ENCODE data around the gene HPS5.

Gene HPS5

DNA sequence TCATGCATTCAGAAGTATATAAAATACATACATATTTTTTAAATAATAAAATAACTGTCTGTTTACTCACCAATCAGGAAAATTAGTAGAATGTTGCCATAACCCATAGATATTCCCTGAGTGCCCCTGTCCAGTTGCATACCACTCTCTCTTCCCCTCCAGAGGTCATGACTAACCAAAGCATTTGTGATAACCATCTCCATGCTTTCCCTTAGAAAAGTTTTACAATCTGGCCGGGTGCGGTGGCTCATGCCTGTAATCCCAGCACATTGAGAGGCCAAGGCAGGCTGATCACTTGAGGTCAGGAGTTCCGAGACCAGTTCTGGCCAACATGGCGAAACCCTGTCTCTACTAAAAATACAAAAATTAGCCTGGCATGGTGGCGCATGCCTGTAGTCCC is 39.2 kb upstream of the HPS5 start:
- Histone ChIP-seq H3K36me3 (ENCODE audit: insufficient read depth) (no peaks in the 10 kb centered on the region; the same call in 1 of the 2 replicates), H3K27me3 (ENCODE audit: insufficient read depth, low read depth) (no peaks in the 10 kb centered on the region)
- TF ChIP-seq, protein P1, sequence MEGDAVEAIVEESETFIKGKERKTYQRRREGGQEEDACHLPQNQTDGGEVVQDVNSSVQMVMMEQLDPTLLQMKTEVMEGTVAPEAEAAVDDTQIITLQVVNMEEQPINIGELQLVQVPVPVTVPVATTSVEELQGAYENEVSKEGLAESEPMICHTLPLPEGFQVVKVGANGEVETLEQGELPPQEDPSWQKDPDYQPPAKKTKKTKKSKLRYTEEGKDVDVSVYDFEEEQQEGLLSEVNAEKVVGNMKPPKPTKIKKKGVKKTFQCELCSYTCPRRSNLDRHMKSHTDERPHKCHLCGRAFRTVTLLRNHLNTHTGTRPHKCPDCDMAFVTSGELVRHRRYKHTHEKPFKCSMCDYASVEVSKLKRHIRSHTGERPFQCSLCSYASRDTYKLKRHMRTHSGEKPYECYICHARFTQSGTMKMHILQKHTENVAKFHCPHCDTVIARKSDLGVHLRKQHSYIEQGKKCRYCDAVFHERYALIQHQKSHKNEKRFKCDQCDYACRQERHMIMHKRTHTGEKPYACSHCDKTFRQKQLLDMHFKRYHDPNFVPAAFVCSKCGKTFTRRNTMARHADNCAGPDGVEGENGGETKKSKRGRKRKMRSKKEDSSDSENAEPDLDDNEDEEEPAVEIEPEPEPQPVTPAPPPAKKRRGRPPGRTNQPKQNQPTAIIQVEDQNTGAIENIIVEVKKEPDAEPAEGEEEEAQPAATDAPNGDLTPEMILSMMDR (conservative IDR thresholded peaks at IDR 0.05; ENCODE audit: low read depth, low read length) = no peak

DNA sequence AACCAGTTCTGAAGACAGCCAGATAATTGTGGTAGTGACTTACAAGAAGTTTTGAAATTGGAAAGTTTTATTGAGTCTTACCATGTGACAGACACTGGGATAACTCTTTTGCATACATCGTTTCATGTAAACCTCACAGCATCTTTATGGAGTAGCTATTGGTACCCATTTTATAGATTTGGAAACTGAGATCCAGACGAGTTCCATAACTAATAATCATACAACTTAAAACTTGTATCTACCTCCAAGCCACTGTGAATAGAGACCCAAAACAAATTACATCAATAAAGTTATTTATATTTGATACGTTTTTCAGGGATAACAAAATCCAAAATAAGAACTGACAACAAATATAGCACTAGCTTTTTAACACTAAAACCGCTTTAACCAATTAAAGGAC is 36.7 kb upstream of the HPS5 start:
- H3K36me3 ChIP-seq (ENCODE audit: insufficient read depth) = no peaks in the 10 kb centered on the region; the same call in 1 of the 2 replicates
- TF ChIP-seq, protein P1 (conservative IDR thresholded peaks at IDR 0.05; ENCODE audit: low read depth, low read length) = no peak
- no peak overlapping the region for H3K27ac ChIP-seq
- no peak overlapping the region for H2AFZ ChIP-seq (ENCODE audit: low read depth)
- no peak overlapping the region for H3K4me2 ChIP-seq
- no peak overlapping the region for H3K9ac ChIP-seq
- no peaks in the 10 kb centered on the region for H3K27me3 ChIP-seq (ENCODE audit: insufficient read depth, low read depth)
- no peak overlapping the region for H3K4me3 ChIP-seq (IDR thresholded peaks at IDR 0.05; ENCODE audit: insufficient read depth, low read depth, low read length)
- no peaks in the 10 kb centered on the region for H4K20me1 ChIP-seq (ENCODE audit: insufficient read depth)
- H3K4me1 ChIP-seq (ENCODE audit: low read depth, poor library complexity, severe bottlenecking) = no peaks in the 10 kb centered on the region
- H3K79me2 ChIP-seq (ENCODE audit: insufficient read depth, low read depth) = no peaks in the 10 kb centered on the region

More for the DNA sequence above, 39.2 kb upstream of the HPS5 start:
- no peaks in the 10 kb centered on the region for H3K4me1 ChIP-seq (ENCODE audit: low read depth, poor library complexity, severe bottlenecking)
- H3K4me2 ChIP-seq = no peak overlapping the region
- H3K79me2 ChIP-seq (ENCODE audit: insufficient read depth, low read depth) = no peaks in the 10 kb centered on the region
- no peak overlapping the region for H2AFZ ChIP-seq (ENCODE audit: low read depth)
- H3K4me3 ChIP-seq (IDR thresholded peaks at IDR 0.05; ENCODE audit: insufficient read depth, low read depth, low read length) = no peak overlapping the region
- H3K27ac ChIP-seq = no peak overlapping the region
- H4K20me1 ChIP-seq (ENCODE audit: insufficient read depth) = no peaks in the 10 kb centered on the region
- H3K9ac ChIP-seq = no peak overlapping the region

GRCh38 chr11:18352581-18352980 is 30.6 kb upstream of the HPS5 start:
- no peaks in the 10 kb centered on the region for H4K20me1 ChIP-seq (ENCODE audit: insufficient read depth)
- no peaks in the 10 kb centered on the region for H3K79me2 ChIP-seq (ENCODE audit: insufficient read depth, low read depth)
- H3K36me3 ChIP-seq (ENCODE audit: insufficient read depth) = peaks cover 3% of the 10 kb centered on the region; the same call in 1 of the 2 replicates
- H3K4me1 ChIP-seq (ENCODE audit: low read depth, poor library complexity, severe bottlenecking) = no peaks in the 10 kb centered on the region
- no peak overlapping the region for H3K4me2 ChIP-seq
- TF ChIP-seq, protein P1 (conservative IDR thresholded peaks at IDR 0.05; ENCODE audit: low read depth, low read length) = no peak
- no peak overlapping the region for H3K9ac ChIP-seq
- no peak overlapping the region for H3K4me3 ChIP-seq (IDR thresholded peaks at IDR 0.05; ENCODE audit: insufficient read depth, low read depth, low read length)
- H2AFZ ChIP-seq (ENCODE audit: low read depth) = no peak overlapping the region
- no peak overlapping the region for H3K27ac ChIP-seq
- no peaks in the 10 kb centered on the region for H3K27me3 ChIP-seq (ENCODE audit: insufficient read depth, low read depth)

DNA sequence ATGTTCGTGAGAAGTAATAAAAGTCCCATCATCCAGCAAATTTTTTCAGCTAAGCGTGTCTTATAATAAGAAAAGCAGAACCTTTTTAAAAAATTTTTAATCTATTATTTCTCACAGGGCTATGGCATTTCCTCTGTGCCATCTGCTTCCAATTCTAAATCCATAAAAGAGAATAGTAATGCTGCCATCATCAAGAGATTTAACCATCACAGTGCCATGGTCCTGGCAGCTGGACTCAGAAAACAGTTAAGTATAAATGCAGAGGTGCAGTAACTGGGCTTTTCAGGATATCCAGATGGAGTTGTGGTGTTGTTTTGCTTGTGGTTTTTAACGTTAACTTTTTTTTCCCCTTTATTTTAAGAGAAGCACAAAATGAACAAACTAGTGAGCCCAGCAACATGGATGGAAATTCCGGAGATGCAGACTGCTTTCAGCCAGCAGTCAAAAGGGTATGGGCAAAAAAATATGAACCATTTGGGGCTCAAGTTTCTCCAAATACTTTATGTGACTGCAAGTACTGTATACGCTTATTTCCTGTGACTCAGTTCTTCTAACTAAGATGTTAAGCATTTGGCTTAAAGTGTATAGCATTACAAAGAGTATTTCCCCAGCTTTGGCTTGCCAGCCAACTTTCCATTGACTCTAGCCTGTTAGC is 25.7 kb upstream of the HPS5 start:
- TF ChIP-seq, protein P1 (conservative IDR thresholded peaks at IDR 0.05; ENCODE audit: low read depth, low read length) = no peak

More for the DNA sequence above, 25.7 kb upstream of the HPS5 start:
- Histone ChIP-seq H3K79me2 (ENCODE audit: insufficient read depth, low read depth) (no peaks in the 10 kb centered on the region), H3K4me2 (no peak overlapping the region), H3K27me3 (ENCODE audit: insufficient read depth, low read depth) (no peaks in the 10 kb centered on the region), H3K9ac (no peak overlapping the region), H4K20me1 (ENCODE audit: insufficient read depth) (no peaks in the 10 kb centered on the region), H3K4me3 (IDR thresholded peaks at IDR 0.05; ENCODE audit: insufficient read depth, low read depth, low read length) (no peak overlapping the region), H3K36me3 (ENCODE audit: insufficient read depth) (peaks cover 3% of the 10 kb centered on the region; the same call in 1 of the 2 replicates), H3K27ac (no peak overlapping the region), H3K4me1 (ENCODE audit: low read depth, poor library complexity, severe bottlenecking) (no peaks in the 10 kb centered on the region), H2AFZ (ENCODE audit: low read depth) (no peak overlapping the region)

Data from KMS-11 (cell line).